ENCODE measurements around the gene CPXM2. TPM values are rescaled to one million over a fixed set of nuclear protein-coding genes. Genes with fewer than 3 reads are reported as not detected.

CPXM2 gene
- total RNA-seq, 1 experiment from 2014 or later, result 0.12 TPM

DNA sequence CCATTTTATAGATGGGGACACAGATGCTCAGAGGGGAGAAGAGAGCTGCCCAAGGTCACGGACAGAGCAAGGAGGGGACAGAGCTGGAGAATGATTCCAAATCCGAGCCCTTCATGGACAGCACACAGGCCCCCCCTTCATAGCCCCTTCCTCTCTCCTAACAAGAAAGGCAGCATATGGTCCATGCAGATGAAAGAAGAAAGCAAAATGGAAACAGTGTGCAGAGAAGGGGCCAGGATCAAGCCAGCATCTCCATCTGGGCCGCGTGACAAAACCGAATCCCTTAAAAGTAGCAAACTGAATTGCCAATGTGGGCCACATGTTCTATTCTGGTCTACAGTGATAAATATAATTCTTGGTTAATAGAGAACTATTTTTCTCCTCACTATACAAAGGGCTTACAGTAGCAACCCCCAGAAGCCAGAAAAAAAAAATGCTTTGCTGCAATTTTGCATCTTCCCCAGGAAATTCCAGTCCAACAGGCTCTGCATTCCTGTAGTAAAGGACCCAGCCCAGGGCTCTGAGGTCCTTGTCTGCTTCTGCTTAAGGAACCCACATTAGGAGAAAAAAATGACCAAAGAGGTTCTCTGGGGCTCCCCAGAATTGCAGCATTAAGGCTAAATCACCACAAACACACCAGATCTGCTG lies 7.8 kb downstream of the CPXM2 start:
- RAD21 ChIA-PET (ENCODE audit: low non-redundant PET in 1 of 2, low total read pairs in 2 of 2, uncharacterized antibody in 2 of 2, unreplicated experiment in 2 of 2), result no interaction called here
- CTCF ChIA-PET, result no interaction called here
- Histone ChIP-seq H3K79me2 (ENCODE audit: insufficient read depth, low read length) (no peaks in the 10 kb centered on the region), H2AFZ (ENCODE audit: low read depth, low read length, poor library complexity, severe bottlenecking) (no peak overlapping the region), H3K27me3 (ENCODE audit: insufficient read depth, low read length) (peaks cover 24% of the 10 kb centered on the region), H3K4me2 (ENCODE audit: low read length) (no peak overlapping the region), H3K4me3 (replicated peaks in 1 of 2; ENCODE audit: low read depth in 1 of 2, low read length in 2 of 2) (no peak overlapping the region), H3K4me1 (ENCODE audit: control insufficient read depth in 1 of 2, insufficient read depth in 2 of 2, low read length in 2 of 2) (no peaks in the 10 kb centered on the region), H4K20me1 (ENCODE audit: insufficient read depth) (no peaks in the 10 kb centered on the region), H3K36me3 (ENCODE audit: control insufficient read depth in 1 of 2, insufficient read depth in 2 of 2, low read length in 2 of 2) (no peaks in the 10 kb centered on the region), H3K27ac (ENCODE audit: low read depth, low read length) (no peak overlapping the region), H3K9ac (ENCODE audit: low read length) (no peak overlapping the region), H3K9me2 (ENCODE audit: insufficient read depth) (no peaks in the 10 kb centered on the region), H3K9me3 (ENCODE audit: control insufficient read depth in 1 of 2, insufficient read depth in 1 of 2, low read depth in 1 of 2, low read length in 2 of 2) (no peaks in the 10 kb centered on the region)
- DNase-seq (ENCODE audit: low read depth, low spot score), result no peak
- POLR2A ChIA-PET, result no interaction called here
- BruUV-seq (replicated peaks), result no TSS peak
- TF ChIP-seq POLR2AphosphoS5 (IDR thresholded peaks at IDR 0.05; ENCODE audit: low read depth, low read length) (no peak), SP1 (IDR thresholded peaks at IDR 0.05; ENCODE audit: low read depth) (no peak), YY1 (IDR thresholded peaks at IDR 0.05; ENCODE audit: extremely low read depth, insufficient replicate concordance, low read depth, low read length) (no peak), EGR1 (IDR thresholded peaks at IDR 0.05; ENCODE audit: low read depth) (no peak), FOSL1 (IDR thresholded peaks at IDR 0.05; ENCODE audit: low read depth) (no peak), RAD21 (IDR thresholded peaks at IDR 0.05; ENCODE audit: low read depth) (no peak), CBX3 (IDR thresholded peaks at IDR 0.05; ENCODE audit: low read depth) (no peak), SIN3A (IDR thresholded peaks at IDR 0.05; ENCODE audit: low read depth) (no peak)
- TF ChIP-seq, protein P1, sequence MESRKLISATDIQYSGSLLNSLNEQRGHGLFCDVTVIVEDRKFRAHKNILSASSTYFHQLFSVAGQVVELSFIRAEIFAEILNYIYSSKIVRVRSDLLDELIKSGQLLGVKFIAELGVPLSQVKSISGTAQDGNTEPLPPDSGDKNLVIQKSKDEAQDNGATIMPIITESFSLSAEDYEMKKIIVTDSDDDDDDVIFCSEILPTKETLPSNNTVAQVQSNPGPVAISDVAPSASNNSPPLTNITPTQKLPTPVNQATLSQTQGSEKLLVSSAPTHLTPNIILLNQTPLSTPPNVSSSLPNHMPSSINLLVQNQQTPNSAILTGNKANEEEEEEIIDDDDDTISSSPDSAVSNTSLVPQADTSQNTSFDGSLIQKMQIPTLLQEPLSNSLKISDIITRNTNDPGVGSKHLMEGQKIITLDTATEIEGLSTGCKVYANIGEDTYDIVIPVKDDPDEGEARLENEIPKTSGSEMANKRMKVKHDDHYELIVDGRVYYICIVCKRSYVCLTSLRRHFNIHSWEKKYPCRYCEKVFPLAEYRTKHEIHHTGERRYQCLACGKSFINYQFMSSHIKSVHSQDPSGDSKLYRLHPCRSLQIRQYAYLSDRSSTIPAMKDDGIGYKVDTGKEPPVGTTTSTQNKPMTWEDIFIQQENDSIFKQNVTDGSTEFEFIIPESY (IDR thresholded peaks at IDR 0.05; ENCODE audit: extremely low read depth, insufficient replicate concordance, low read length), result no peak
- TF ChIP-seq, protein P2, sequence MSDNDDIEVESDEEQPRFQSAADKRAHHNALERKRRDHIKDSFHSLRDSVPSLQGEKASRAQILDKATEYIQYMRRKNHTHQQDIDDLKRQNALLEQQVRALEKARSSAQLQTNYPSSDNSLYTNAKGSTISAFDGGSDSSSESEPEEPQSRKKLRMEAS (IDR thresholded peaks at IDR 0.05), result no peak
- TF ChIP-seq, protein P3, sequence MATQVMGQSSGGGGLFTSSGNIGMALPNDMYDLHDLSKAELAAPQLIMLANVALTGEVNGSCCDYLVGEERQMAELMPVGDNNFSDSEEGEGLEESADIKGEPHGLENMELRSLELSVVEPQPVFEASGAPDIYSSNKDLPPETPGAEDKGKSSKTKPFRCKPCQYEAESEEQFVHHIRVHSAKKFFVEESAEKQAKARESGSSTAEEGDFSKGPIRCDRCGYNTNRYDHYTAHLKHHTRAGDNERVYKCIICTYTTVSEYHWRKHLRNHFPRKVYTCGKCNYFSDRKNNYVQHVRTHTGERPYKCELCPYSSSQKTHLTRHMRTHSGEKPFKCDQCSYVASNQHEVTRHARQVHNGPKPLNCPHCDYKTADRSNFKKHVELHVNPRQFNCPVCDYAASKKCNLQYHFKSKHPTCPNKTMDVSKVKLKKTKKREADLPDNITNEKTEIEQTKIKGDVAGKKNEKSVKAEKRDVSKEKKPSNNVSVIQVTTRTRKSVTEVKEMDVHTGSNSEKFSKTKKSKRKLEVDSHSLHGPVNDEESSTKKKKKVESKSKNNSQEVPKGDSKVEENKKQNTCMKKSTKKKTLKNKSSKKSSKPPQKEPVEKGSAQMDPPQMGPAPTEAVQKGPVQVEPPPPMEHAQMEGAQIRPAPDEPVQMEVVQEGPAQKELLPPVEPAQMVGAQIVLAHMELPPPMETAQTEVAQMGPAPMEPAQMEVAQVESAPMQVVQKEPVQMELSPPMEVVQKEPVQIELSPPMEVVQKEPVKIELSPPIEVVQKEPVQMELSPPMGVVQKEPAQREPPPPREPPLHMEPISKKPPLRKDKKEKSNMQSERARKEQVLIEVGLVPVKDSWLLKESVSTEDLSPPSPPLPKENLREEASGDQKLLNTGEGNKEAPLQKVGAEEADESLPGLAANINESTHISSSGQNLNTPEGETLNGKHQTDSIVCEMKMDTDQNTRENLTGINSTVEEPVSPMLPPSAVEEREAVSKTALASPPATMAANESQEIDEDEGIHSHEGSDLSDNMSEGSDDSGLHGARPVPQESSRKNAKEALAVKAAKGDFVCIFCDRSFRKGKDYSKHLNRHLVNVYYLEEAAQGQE (IDR thresholded peaks at IDR 0.05; ENCODE audit: low read depth), result no peak
- TF ChIP-seq, protein P4, sequence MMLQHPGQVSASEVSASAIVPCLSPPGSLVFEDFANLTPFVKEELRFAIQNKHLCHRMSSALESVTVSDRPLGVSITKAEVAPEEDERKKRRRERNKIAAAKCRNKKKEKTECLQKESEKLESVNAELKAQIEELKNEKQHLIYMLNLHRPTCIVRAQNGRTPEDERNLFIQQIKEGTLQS (IDR thresholded peaks at IDR 0.05), result no peak
- no peak for ATAC-seq
- intact Hi-C loops (cut with micrococcal nuclease), result no loop called here

Data from HCT116 (cell line).